Measurements from ENCODE around the gene DMBT1. TPM values are rescaled to one million over a fixed set of nuclear protein-coding genes. Genes with fewer than 3 reads are reported as not detected.

DMBT1 gene
- total RNA-seq, 3 donors from 2014 or later = 37.2 to 2,543 (median 408) TPM

DNA sequence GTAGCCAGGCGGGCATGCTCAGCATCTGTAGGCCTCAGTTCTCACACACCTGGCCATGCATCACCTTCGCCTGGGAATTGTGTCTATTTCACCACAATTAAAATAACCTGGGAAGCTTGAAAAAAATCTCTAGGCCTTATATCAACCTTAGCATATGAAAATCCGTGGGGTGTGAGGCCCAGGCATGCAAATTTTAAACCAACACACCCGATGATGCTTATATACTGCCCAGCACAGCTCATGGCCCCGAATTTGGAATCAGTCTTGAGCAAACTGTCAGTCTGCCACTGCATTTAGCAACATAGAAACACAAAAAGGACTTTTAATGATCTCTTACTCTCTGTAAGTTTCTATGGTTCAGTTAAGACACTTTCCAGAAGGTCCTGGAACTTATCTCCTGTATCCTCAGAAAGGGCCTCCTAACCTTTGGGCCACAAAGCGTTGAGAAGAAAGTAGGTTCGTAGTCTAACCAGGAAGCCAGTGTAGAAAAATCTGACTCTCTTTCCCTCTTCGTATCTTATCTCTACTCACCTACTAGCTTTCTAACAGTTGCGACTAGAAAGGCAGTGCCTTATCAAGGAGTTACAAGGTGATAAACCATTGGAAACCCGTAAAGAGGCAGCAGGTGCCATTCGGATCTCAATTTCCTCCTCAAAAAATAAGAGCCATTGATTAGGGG lies 12.0 kb upstream of the DMBT1 start:
- no peak for TF ChIP-seq CTCF (IDR thresholded peaks at IDR 0.05)
- peak; percentile 76 for ATAC-seq
- H3K4me1 ChIP-seq (ENCODE audit: low read depth) = peaks cover 29% of the 10 kb centered on the region
- no peak overlapping the region for H3K4me3 ChIP-seq
- DNase-seq = peak in 1 of 3 donors; percentile 28
- no peaks in the 10 kb centered on the region for H3K9me3 ChIP-seq
- no peaks in the 10 kb centered on the region for H3K36me3 ChIP-seq (ENCODE audit: low read depth)
- intact Hi-C loops (cut with DNase I, micrococcal nuclease) = no loop called here

DNA sequence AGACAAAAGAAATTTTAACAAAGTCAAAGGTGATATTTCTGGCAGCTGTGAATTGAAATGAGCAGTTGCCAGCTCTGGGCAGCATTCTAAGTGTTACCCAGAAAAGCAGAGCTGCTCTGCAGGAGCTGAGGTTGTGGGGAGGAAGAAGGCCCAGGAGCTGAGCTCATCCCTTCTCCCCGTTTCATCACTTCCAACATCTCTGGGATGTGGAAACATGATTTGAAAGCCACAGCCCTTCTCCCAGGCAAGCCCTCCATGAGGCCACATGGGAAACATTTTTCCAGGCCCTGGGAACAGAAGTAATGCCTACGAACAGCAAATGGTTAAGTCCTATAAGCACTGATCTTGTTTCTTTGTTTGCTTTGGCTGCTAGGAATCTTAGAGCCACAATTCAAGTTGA lies 10.9 kb upstream of the DMBT1 start:
- no peaks in the 10 kb centered on the region for H3K36me3 ChIP-seq (ENCODE audit: low read depth)
- TF ChIP-seq CTCF (IDR thresholded peaks at IDR 0.05) = no peak
- ATAC-seq (no peak), DNase-seq (no peak)
- intact Hi-C loops (cut with DNase I, micrococcal nuclease) = no loop called here
- no peaks in the 10 kb centered on the region for H3K9me3 ChIP-seq
- no peak overlapping the region for H3K4me3 ChIP-seq
- H3K4me1 ChIP-seq (ENCODE audit: low read depth) = peaks cover 19% of the 10 kb centered on the region

- H3K4me1 ChIP-seq (ENCODE audit: low read depth) = peaks cover 16% of the 10 kb centered on the region
- ATAC-seq = no peak
- intact Hi-C loops (cut with DNase I, micrococcal nuclease) = no loop called here
- no peaks in the 10 kb centered on the region for H3K9me3 ChIP-seq
- no peak for TF ChIP-seq CTCF (IDR thresholded peaks at IDR 0.05)
- H3K4me3 ChIP-seq = no peak overlapping the region
- DNase-seq = no peak
- no peaks in the 10 kb centered on the region for H3K36me3 ChIP-seq (ENCODE audit: low read depth)
Observed at GRCh38 chr10:122550427-122550826, 10.1 kb upstream of the DMBT1 start.

GRCh38 chr10:122550983-122551382 lies 9.6 kb upstream of the DMBT1 start:
- Histone ChIP-seq H3K36me3 (ENCODE audit: low read depth) (no peaks in the 10 kb centered on the region), H3K4me3 (no peak overlapping the region), H3K4me1 (ENCODE audit: low read depth) (peaks cover 16% of the 10 kb centered on the region), H3K9me3 (no peaks in the 10 kb centered on the region)
- intact Hi-C loops (cut with DNase I, micrococcal nuclease) = no loop called here
- TF ChIP-seq CTCF (IDR thresholded peaks at IDR 0.05) = no peak
- ATAC-seq (no peak), DNase-seq (no peak)

- no peak for TF ChIP-seq CTCF (IDR thresholded peaks at IDR 0.05)
- Histone ChIP-seq H3K4me1 (ENCODE audit: low read depth) (peaks cover 16% of the 10 kb centered on the region), H3K9me3 (no peaks in the 10 kb centered on the region), H3K36me3 (ENCODE audit: low read depth) (no peaks in the 10 kb centered on the region), H3K4me3 (no peak overlapping the region)
- DNase-seq (no peak), ATAC-seq (no peak)
- intact Hi-C loops (cut with DNase I, micrococcal nuclease) = no loop called here
Observed at GRCh38 chr10:122551450-122551849, 9.1 kb upstream of the DMBT1 start.

DNA sequence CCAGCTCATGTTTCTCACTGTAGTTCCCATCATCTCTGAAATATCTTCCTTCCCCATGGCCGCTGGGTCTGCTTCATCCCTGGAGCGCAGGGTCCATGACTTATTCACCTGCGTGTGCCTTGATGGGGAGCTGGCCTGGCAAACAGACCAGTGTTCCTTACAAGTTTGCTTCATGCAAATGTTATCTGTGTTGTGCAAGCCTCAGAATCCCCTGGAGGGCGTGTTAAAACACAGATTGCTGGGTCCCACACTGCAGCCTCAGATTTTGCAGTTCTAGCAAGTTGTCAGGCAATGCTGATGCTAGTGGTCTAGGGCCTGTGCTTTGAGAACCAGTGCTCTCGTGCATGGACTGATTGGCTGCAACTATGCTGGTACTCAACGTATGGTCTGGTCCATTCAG lies 7.2 kb upstream of the DMBT1 start:
- no peak for ATAC-seq
- Histone ChIP-seq H3K4me3 (no peak overlapping the region), H3K9me3 (no peaks in the 10 kb centered on the region), H3K4me1 (ENCODE audit: low read depth) (peaks cover 13% of the 10 kb centered on the region), H3K36me3 (ENCODE audit: low read depth) (no peaks in the 10 kb centered on the region)
- intact Hi-C loops (cut with DNase I, micrococcal nuclease) = no loop called here
- no peak for DNase-seq
- TF ChIP-seq CTCF (IDR thresholded peaks at IDR 0.05) = no peak
